HEK293 (cell line): ENCODE results near the gene WNT6.
A peak's percentile ranks its signal among the peaks of the same experiment; 100 is the strongest.

Experiments
- CTCF ChIA-PET: fragments of 350-600 bp; formaldehyde crosslinking; extraction: SDS; loops from one replicate; lab custom pipeline; 2021; ENCODE audit warnings: antibody characterized with exemption; lab: Yijun Ruan, JAX
- POLR2A ChIA-PET: fragments of 300-600 bp; formaldehyde crosslinking; extraction: SDS; loops from one replicate; lab custom pipeline; 2020; ENCODE audit warnings: antibody characterized with exemption, inconsistent platforms; lab: Yijun Ruan, JAX
- H3K27ac ChIP-seq: fragments of 200-500 bp; sonication (Bioruptor generic); 2 replicates; pipeline ENCODE4 v1.5.1; 2014; ENCODE audit warnings: low read depth, low read length, control low read depth, inconsistent platforms; ENCODE audit errors: extremely low read depth
- H3K36me3 ChIP-seq, 2 experiments: fragments of 200-500 bp in 1 of 2; sonication (Bioruptor generic) in 1 of 2; 1 replicate in 1 of 2; 2 replicates in 1 of 2; pipeline ENCODE4 v1.5.1; 2014 to 2017; ENCODE audit warnings: inconsistent platforms in 2 of 2, low read length in 2 of 2; ENCODE audit not compliant: control insufficient read depth in 2 of 2, insufficient read depth in 1 of 2
- H3K4me1 ChIP-seq: fragments of 200-500 bp; sonication (Bioruptor generic); 2 replicates; pipeline ENCODE4 v1.5.1; 2014; ENCODE audit warnings: mild to moderate bottlenecking, low read length, inconsistent platforms; ENCODE audit not compliant: control insufficient read depth, insufficient read depth
- H3K4me3 ChIP-seq: 2 replicates; pipeline ENCODE4 v1.5.1; 2011; ENCODE audit warnings: low read depth, mild to moderate bottlenecking, control low read depth, low read length, moderate library complexity
- H3K9me3 ChIP-seq: fragments of 200-500 bp; sonication (Bioruptor generic); 2 replicates; pipeline ENCODE4 v1.5.1; 2014; ENCODE audit warnings: low read depth, low read length, inconsistent platforms; ENCODE audit not compliant: control insufficient read depth, insufficient read depth
- HOXA7 ChIP-seq: sonication (generic); formaldehyde crosslinking; IDR thresholded peaks from 2 replicates; pipeline ENCODE4 v1.8.1; 2022; ENCODE audit warnings: missing genetic modification reagents, borderline replicate concordance
- SP3 ChIP-seq: fragments of 450-650 bp; formaldehyde crosslinking; IDR thresholded peaks from 2 replicates; pipeline ENCODE4 v1.5.1; 2016; ENCODE audit warnings: missing biosample characterization, missing genetic modification characterization
- ZBTB20 ChIP-seq: fragments of 450-650 bp; formaldehyde crosslinking; IDR thresholded peaks from 2 replicates; pipeline ENCODE4 v1.5.1; 2016; ENCODE audit warnings: missing biosample characterization, missing genetic modification characterization
- ZFHX2 ChIP-seq: fragments of 450-650 bp; formaldehyde crosslinking; conservative IDR thresholded peaks from 2 replicates; pipeline ENCODE4 v1.5.1; 2016; ENCODE audit warnings: missing biosample characterization, missing genetic modification characterization
- ZNF138 ChIP-seq: fragments of 450-650 bp; formaldehyde crosslinking; IDR thresholded peaks from 2 replicates; pipeline ENCODE4 v1.5.1; 2016; ENCODE audit warnings: missing biosample characterization, missing genetic modification characterization, borderline replicate concordance
- ZNF214 ChIP-seq: fragments of 450-650 bp; formaldehyde crosslinking; IDR thresholded peaks from 2 replicates; pipeline ENCODE4 v1.5.1; 2017; ENCODE audit warnings: missing biosample characterization, mild to moderate bottlenecking, missing genetic modification characterization, borderline replicate concordance
- ZNF248 ChIP-seq: fragments of 450-650 bp; formaldehyde crosslinking; IDR thresholded peaks from 2 replicates; pipeline ENCODE4 v1.5.1; 2017; ENCODE audit warnings: missing biosample characterization, missing genetic modification characterization
- ZNF514 ChIP-seq: fragments of 450-650 bp; formaldehyde crosslinking; IDR thresholded peaks from 2 replicates; pipeline ENCODE4 v1.5.1; 2016; ENCODE audit warnings: missing biosample characterization, missing genetic modification characterization
- ZNF521 ChIP-seq: fragments of 450-650 bp; formaldehyde crosslinking; IDR thresholded peaks from 2 replicates; pipeline ENCODE4 v1.5.1; 2017; ENCODE audit warnings: missing biosample characterization, mild to moderate bottlenecking, missing genetic modification characterization
- ZNF571 ChIP-seq: fragments of 450-650 bp; formaldehyde crosslinking; IDR thresholded peaks from 2 replicates; pipeline ENCODE4 v1.5.0; 2017; ENCODE audit warnings: missing biosample characterization, missing genetic modification characterization
- ZNF626 ChIP-seq: fragments of 450-650 bp; sonication (Bioruptor Pico); formaldehyde crosslinking; IDR thresholded peaks from 2 replicates; pipeline ENCODE4 v1.5.1; 2018; ENCODE audit warnings: missing biosample characterization, missing genetic modification characterization, inconsistent platforms
- ZNF654 ChIP-seq: fragments of 450-650 bp; formaldehyde crosslinking; IDR thresholded peaks from 2 replicates; pipeline ENCODE4 v1.5.1; 2016; ENCODE audit warnings: low read depth, missing biosample characterization, missing genetic modification characterization
- ZNF677 ChIP-seq: fragments of 450-650 bp; IDR thresholded peaks from 2 replicates; pipeline ENCODE4 v1.5.0; 2018; ENCODE audit warnings: missing biosample characterization, mild to moderate bottlenecking, missing genetic modification characterization, moderate library complexity
- ZNF692 ChIP-seq: fragments of 450-650 bp; formaldehyde crosslinking; IDR thresholded peaks from 2 replicates; pipeline ENCODE4 v1.5.1; 2016; ENCODE audit warnings: missing biosample characterization, missing genetic modification characterization
- TF ChIP-seq, protein P1 (sequence below): fragments of 450-650 bp; formaldehyde crosslinking; IDR thresholded peaks from 2 replicates; pipeline ENCODE4 v1.5.1; 2017; ENCODE audit warnings: missing biosample characterization, missing genetic modification characterization
- TF ChIP-seq, protein P2 (sequence below): fragments of 450-650 bp; formaldehyde crosslinking; IDR thresholded peaks from 2 replicates; pipeline ENCODE4 v1.5.1; 2016; ENCODE audit warnings: missing biosample characterization, missing genetic modification characterization
- TF ChIP-seq, protein P3 (sequence below): fragments of 450-650 bp; formaldehyde crosslinking; IDR thresholded peaks from 2 replicates; pipeline ENCODE4 v1.5.1; 2016; ENCODE audit warnings: missing biosample characterization, missing genetic modification characterization
- TF ChIP-seq, protein P4 (sequence below): fragments of 450-650 bp; formaldehyde crosslinking; IDR thresholded peaks from 2 replicates; pipeline ENCODE4 v1.5.1; 2016; ENCODE audit warnings: missing biosample characterization, missing genetic modification characterization

The WNT6 gene

DNA sequence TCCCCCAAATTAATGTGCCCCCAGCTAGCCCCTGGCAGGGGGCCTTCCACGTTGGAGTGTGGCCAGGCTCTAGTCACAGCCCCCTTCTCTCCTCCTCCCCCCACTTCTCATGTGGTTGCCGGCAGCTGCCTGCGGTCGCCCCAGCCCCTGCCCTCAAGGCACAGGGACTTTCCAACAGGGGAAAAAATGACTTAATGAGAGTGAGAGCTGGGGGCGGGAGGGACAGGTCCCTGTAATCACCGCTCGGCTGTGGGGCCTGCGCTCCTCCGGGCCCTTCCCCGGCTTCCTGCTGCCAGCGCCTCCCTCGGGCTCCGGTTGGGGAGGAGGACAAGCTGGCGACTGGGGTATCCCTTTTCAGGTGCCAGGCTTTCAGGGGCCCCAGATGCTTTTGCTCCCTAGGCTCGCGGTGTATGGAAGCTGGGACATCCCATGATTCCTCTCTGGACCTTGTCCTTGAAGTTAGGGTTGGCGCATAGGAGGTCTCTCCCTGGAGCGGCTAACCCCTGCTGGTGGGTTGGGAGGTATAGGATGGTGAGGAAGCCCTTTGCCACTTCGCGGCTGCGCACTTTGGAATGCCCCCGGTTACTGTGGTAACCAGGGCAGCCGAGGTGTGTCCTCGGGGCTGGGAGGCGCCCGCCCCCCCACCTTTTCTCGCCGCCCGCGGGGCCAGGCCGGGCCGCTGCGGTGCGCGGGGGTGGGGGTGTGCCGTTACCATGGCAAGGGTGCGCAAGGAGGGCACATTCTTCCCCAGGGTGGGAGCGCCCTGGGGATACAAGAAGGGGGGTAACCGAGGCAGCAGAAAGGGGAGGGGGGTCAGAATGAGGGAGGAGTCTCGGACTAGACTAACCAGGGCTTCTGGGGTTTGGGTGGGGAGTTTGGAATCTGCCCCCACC, 37.1 kb downstream of the WNT6 start (continued):
- TF ChIP-seq HOXA7 (CRISPR knock-in tag) (no peak), ZNF626 (tag by site-specific recombination) (no peak), ZNF677 (tag by site-specific recombination) (no peak), ZNF654 (no peak), ZNF521 (tag by site-specific recombination) (no peak), ZNF514 (tag by site-specific recombination) (no peak), ZNF692 (peak; percentile 47; the same call in 1 of the 2 replicates), ZBTB20 (tag by site-specific recombination) (peak; percentile 40; the same call in 1 of the 2 replicates), ZNF571 (tag by site-specific recombination) (no peak), ZNF214 (tag by site-specific recombination) (no peak)

DNA sequence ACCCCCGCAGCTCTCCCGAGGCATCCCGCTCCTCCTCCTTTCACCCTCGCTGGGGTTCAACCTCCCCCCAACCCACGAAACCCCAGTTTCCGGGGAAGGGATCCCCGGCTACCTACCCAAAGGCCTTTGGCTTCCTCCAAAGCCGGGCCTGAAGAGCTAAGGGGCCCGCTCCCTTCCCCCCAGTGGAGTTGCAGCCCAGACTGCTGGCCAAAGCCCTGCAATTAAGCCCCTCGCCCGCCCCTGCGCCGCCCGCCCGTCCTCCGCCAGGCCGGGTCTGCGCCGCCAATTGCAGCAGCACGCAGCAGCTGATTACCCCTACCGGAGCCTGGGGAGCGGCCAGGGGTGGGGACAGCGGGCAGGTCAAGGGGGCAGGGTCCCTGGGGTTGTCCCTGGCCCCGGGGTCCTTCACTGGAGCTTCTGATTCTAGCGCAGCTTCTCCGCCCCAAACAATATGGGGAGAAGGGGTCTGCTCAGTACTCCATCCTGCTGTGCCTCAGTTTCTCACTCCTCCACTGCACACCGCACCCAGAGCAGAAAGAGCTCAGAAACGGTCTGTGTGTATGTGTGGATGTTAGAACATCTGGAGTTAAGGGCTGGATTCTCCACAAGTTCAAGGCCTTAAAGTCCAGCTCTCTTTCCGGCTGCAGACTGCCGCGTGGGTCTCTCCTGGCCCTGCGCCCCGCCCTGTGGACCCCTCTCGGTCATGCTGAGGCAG, 37.9 kb downstream of the WNT6 start:
- no peak overlapping the region for H3K27ac ChIP-seq
- no peaks in the 10 kb centered on the region; the same call in 1 of the 2 replicates for H3K4me1 ChIP-seq
- POLR2A ChIA-PET = interaction anchor here (0.9 to 4.6 kb wide), 7 partner anchors 12 to 47 kb away, joined by 3 to 19 read pairs (median 6); partner anchors contain the start of genes WNT10A and WNT6
- TF ChIP-seq, protein P1, sequence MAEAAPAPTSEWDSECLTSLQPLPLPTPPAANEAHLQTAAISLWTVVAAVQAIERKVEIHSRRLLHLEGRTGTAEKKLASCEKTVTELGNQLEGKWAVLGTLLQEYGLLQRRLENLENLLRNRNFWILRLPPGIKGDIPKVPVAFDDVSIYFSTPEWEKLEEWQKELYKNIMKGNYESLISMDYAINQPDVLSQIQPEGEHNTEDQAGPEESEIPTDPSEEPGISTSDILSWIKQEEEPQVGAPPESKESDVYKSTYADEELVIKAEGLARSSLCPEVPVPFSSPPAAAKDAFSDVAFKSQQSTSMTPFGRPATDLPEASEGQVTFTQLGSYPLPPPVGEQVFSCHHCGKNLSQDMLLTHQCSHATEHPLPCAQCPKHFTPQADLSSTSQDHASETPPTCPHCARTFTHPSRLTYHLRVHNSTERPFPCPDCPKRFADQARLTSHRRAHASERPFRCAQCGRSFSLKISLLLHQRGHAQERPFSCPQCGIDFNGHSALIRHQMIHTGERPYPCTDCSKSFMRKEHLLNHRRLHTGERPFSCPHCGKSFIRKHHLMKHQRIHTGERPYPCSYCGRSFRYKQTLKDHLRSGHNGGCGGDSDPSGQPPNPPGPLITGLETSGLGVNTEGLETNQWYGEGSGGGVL = 0 out of 2 replicates have a peak, but pooled peaks have one; percentile 36
- TF ChIP-seq SP3 (tag by site-specific recombination) (peak; percentile 11), ZFHX2 (tag by site-specific recombination) (0 out of 2 replicates have a peak, but pooled peaks have one; percentile 6), ZNF138 (tag by site-specific recombination) (no peak), ZNF248 (tag by site-specific recombination) (no peak)
- TF ChIP-seq, protein P2, sequence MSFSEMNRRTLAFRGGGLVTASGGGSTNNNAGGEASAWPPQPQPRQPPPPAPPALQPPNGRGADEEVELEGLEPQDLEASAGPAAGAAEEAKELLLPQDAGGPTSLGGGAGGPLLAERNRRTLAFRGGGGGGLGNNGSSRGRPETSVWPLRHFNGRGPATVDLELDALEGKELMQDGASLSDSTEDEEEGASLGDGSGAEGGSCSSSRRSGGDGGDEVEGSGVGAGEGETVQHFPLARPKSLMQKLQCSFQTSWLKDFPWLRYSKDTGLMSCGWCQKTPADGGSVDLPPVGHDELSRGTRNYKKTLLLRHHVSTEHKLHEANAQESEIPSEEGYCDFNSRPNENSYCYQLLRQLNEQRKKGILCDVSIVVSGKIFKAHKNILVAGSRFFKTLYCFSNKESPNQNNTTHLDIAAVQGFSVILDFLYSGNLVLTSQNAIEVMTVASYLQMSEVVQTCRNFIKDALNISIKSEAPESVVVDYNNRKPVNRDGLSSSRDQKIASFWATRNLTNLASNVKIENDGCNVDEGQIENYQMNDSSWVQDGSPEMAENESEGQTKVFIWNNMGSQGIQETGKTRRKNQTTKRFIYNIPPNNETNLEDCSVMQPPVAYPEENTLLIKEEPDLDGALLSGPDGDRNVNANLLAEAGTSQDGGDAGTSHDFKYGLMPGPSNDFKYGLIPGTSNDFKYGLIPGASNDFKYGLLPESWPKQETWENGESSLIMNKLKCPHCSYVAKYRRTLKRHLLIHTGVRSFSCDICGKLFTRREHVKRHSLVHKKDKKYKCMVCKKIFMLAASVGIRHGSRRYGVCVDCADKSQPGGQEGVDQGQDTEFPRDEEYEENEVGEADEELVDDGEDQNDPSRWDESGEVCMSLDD (tag by site-specific recombination) = 0 out of 2 replicates have a peak, but pooled peaks have one; percentile 11
- TF ChIP-seq, protein P3, sequence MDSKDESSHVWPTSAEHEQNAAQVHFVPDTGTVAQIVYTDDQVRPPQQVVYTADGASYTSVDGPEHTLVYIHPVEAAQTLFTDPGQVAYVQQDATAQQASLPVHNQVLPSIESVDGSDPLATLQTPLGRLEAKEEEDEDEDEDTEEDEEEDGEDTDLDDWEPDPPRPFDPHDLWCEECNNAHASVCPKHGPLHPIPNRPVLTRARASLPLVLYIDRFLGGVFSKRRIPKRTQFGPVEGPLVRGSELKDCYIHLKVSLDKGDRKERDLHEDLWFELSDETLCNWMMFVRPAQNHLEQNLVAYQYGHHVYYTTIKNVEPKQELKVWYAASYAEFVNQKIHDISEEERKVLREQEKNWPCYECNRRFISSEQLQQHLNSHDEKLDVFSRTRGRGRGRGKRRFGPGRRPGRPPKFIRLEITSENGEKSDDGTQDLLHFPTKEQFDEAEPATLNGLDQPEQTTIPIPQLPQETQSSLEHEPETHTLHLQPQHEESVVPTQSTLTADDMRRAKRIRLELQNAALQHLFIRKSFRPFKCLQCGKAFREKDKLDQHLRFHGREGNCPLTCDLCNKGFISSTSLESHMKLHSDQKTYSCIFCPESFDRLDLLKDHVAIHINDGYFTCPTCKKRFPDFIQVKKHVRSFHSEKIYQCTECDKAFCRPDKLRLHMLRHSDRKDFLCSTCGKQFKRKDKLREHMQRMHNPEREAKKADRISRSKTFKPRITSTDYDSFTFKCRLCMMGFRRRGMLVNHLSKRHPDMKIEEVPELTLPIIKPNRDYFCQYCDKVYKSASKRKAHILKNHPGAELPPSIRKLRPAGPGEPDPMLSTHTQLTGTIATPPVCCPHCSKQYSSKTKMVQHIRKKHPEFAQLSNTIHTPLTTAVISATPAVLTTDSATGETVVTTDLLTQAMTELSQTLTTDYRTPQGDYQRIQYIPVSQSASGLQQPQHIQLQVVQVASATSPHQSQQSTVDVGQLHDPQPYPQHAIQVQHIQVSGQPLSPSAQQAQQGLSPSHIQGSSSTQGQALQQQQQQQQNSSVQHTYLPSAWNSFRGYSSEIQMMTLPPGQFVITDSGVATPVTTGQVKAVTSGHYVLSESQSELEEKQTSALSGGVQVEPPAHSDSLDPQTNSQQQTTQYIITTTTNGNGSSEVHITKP = peak; percentile 16; the same call in 1 of the 2 replicates
- TF ChIP-seq, protein P4, sequence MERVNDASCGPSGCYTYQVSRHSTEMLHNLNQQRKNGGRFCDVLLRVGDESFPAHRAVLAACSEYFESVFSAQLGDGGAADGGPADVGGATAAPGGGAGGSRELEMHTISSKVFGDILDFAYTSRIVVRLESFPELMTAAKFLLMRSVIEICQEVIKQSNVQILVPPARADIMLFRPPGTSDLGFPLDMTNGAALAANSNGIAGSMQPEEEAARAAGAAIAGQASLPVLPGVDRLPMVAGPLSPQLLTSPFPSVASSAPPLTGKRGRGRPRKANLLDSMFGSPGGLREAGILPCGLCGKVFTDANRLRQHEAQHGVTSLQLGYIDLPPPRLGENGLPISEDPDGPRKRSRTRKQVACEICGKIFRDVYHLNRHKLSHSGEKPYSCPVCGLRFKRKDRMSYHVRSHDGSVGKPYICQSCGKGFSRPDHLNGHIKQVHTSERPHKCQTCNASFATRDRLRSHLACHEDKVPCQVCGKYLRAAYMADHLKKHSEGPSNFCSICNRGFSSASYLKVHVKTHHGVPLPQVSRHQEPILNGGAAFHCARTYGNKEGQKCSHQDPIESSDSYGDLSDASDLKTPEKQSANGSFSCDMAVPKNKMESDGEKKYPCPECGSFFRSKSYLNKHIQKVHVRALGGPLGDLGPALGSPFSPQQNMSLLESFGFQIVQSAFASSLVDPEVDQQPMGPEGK (tag by site-specific recombination) = 0 out of 2 replicates have a peak, but pooled peaks have one; percentile 21
- TF ChIP-seq, all 188 proteins: peak for 6
- H3K36me3 ChIP-seq = no peaks in the 10 kb centered on the region
- peak overlapping the region; percentile 31; the same call in 1 of the 2 replicates for H3K4me3 ChIP-seq
- H3K9me3 ChIP-seq = no peaks in the 10 kb centered on the region
- CTCF ChIA-PET = interaction anchor here (0.6 to 17.9 kb wide), 29 partner anchors 9 to 284 kb away, joined by 3 to 552 read pairs (median 4); partner anchors contain the start of genes CDK5R2 and WNT10A
